ENCODE measurements around the gene DGKZ.
"Not testable (repeated sequence)": the region's sequence is repeated elsewhere in the genome, so short reads cannot be mapped to it uniquely, and the experiment has no call there.

Gene DGKZ

DNA sequence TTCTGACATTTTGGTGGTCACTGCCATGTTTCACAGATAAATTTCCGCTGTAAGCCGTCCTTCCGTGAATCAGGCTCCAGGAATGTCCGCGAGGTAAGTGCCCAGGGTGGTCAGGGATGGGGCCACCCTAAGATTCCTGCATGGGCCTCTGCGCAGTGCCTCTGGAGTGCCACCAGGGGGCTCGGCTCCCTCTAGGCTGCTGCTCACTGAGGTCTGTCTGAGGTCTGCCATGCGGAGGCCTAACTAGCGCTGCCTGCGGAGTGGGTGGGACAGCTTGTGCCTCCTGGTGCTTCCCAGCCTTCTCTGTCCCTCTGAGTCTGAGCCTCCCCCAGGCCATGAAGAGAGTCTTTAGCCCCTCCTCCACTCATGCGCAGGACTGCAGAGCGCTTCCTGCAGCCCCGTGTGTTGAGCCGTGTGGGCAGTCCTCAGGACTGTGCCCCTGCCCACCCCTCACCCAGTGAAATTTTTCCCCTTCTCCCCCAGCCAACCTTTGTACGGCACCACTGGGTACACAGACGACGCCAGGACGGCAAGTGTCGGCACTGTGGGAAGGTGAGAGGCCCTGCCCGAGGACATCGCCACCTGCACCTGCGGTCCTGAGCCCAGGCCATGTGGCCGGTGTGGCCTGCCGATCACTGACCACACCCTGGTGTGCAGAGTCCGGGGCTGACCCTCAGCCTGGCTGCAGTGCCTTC, 22.3 kb downstream of the DGKZ start:
- peak; percentile 80 for DNase-seq

DNA sequence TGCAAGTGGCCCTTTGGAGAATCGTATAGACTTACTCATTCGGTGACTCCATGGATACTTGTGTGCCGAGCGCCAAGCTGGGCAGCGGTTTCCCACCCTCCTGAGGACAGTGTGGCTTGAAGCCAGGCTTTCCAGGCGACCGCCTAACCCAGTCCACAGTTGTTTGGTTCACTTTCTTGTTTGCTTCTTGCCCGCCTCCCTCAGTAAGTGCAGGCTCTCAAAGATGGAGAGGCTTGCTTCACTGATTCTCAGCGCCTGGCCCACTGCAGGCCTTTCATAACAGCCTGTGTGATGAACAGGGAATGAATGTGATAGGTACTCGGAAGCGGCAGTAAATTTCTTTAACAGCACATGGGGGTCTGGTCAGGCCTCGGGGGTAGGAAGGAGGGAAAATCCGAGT, 23.0 kb downstream of the DGKZ start:
- no peak for DNase-seq

DNA sequence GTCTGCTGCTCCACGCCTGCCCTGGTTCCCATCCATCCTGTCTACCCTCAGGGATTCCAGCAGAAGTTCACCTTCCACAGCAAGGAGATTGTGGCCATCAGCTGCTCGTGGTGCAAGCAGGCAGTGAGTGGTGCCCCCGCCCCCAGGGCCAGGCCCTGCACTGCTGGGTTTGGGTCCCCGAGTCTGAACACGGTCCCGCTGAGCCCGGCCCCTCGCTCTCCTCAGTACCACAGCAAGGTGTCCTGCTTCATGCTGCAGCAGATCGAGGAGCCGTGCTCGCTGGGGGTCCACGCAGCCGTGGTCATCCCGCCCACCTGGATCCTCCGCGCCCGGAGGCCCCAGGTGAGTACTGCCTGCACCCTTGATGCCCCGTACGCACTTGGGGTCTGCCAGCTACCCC, 24.0 kb downstream of the DGKZ start:
- not testable (repeated sequence) for DNase-seq

DNA sequence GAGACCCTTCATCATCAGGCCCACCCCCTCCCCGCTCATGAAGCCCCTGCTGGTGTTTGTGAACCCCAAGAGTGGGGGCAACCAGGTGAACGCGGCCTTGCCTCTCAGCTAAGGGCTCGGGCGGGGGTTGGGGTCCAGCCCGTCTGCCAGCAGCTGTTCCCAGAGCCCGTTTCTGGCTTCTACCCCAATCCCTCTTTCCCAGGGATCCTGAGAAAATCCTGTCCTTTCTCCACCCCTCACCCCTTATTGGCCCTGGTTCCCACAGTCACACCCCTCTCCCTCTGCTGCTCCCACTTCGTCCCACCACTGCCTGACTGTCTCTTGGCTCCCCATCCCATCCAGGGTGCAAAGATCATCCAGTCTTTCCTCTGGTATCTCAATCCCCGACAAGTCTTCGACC, 24.8 kb downstream of the DGKZ start:
- DNase-seq, result no peak

DNA sequence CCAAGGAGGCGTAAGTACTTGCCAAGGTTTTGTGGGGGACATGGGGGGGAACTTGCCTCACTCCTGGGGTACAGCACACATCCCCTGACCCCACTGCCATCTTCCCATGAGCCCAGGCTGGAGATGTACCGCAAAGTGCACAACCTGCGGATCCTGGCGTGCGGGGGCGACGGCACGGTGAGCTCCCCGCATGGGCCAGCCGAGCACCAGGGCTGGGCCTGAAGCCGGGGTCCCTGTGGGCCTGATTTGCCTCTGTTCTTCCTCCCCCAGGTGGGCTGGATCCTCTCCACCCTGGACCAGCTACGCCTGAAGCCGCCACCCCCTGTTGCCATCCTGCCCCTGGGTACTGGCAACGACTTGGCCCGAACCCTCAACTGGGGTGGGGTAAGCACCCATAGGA, 25.2 kb downstream of the DGKZ start:
- not testable (repeated sequence) for DNase-seq

DNA sequence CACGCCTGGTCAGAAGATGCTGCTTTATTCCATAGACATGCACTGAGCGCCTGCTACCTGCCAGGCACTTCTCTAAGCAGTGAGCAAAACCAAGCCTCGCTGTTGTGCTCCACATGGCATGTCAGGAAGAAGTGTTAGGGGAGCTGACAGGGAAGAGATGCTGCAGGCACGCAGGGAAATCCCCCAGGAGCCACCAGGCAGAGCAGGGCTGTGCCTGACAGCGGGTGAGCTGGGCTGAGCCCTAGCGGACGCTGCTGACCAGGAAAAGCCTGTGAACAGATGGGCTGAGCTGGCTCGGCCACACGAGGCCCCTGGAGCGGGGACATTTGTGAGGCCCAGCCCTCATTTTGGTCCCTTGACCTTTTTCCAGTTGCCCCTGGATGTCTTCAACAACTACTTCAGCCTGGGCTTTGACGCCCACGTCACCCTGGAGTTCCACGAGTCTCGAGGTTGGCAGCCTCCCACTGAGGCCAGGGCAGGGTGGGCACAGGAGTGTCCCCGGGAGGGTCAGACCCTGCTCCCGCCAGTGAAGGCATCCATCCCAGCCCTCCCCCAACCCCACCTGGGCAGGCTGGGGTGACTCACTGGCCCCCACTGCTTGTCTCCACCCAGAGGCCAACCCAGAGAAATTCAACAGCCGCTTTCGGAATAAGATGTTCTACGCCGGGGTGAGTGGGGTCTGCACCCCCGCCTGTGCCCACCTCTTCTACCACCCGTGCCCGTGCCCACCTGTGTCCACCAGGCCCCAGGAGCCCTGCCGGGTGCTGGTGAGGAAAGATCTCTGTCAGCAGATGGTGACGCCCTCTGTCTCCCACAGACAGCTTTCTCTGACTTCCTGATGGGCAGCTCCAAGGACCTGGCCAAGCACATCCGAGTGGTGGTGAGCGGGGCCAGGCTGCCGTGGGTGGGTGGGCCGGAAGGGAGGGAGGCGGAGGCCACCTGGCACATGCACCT, 26.8 kb downstream of the DGKZ start:
- no peak for DNase-seq

DNA sequence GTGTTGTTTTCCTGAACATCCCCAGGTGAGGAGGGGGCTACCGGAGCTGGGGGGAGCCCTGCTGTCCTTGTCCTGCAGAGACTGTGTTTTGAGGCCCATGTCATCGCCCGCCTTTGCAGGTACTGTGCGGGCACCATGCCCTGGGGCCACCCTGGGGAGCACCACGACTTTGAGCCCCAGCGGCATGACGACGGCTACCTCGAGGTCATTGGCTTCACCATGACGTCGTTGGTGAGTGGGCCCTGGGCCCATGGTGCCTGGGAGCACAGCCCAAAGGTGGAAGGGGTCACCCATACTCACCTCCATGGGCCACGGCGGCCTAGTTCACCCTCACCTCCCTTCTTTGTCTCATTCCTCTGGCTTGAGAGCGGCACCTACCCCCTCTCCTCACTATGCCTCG, 27.6 kb downstream of the DGKZ start:
- DNase-seq, result no peak

DNA sequence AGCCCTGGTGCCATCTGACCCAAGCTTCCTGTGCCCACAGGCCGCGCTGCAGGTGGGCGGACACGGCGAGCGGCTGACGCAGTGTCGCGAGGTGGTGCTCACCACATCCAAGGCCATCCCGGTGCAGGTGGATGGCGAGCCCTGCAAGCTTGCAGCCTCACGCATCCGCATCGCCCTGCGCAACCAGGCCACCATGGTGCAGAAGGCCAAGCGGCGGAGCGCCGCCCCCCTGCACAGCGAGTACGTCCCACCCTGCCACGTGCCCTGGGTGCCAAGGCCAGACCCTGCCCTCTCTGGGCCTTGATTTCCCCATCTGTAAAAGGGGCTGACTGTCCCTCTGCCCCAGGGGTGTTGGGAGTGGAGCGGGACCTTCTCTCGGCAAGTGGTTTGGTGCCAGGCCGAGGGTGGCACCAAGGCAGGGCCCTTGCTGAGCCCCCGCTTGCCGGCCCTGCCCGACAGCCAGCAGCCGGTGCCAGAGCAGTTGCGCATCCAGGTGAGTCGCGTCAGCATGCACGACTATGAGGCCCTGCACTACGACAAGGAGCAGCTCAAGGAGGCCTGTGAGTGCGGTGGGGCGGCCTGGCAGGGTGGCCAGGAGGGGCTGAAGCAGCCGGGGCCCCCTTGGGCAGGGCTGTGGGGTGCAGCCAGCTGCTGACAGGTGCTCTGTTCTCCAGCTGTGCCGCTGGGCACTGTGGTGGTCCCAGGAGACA, 28.3 kb downstream of the DGKZ start:
- DNase-seq, result no peak

DNA sequence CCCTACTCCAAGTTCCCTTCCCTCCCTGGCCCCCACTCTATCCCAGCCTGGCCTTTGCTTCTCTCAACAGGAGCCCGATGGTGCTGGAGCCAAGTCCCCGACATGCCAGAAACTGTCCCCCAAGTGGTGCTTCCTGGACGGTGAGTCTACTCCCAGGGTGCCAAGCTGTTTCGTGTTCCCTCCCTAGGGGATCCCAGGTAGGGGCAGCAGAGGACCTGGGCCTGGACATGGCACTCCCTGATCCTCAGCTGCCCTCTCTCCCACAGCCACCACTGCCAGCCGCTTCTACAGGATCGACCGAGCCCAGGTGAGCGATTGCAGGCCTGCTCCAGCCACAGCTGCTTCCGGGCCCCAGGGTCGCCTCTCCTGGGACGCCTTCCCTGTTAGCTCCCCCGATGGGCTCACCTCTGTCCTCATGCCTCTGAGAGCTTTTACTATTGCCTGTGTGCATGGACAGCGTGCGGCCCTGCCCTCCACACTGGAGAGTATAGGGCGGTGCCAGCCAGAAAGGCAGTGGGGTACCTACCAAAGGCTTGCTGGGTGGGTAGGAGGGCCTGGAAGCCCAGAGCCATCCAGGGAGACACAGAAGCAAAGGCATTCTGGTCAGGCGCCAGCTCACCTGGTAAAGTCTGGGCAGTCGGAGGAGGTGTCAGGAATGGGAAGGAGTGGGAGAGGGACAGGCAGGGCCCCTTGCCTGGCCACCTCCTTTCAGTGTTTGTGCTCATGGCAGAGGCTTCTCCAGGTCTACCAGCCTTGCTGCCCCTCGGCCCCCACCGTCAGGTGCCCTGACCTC, 29.2 kb downstream of the DGKZ start:
- no peak for DNase-seq

DNA sequence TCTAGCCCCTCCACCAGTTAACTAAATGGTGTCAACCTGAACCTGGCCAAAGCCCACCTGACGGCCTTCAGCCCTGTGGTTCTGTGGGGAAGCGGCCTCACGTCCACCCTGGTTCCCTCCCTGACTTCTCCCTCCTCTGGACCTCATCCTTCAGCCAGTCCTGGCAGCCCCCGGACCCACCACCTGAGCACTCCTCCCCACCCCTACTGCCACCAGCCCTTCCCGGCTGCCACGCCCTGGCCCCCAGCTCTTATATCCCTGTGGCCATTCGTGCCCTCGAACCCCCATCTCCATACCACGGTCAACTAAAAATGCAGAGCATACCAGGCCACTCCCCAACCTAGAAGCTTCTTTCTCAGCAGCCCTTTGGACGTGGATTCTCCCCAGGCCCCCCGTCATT, 30.0 kb downstream of the DGKZ start:
- DNase-seq, result no peak

DNA sequence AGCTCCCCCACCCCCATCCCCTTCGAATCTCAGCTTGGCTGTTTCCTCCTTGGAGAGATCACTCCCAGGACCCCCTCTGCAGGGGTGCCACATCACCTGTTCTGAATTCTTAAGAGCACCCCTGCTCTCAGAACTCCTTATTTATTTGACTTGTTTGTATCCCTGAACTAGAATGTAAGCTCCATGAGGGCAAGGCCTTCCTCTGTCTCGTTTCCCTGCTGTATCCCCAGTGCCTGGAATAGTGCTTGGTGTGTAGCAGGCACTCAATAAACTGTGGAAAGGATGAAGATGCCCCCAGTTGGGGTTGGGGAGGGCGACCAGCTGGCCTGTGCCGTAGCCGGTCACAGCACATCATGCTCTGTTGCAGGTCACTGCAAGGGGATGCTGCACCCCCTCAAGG, 30.6 kb downstream of the DGKZ start:
- DNase-seq, result no peak

DNA sequence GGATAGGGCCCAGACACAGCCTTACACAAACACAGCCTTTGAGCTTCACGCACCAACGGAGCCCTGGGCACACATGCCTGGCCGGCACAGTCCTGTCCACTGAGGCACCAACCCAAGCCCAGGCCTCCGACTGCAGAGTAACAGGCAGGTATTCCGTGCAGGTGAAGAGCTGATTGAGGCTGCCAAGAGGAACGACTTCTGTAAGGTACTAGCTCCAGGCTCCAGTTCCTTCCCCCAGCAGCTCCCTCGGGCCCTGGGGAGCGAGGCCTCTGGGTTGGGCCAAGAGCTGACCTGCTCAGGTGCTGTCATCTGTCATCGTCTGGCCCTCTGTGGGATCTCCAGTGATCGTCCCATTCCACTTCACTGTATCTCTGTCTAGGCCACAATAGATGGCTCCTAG, 31.0 kb downstream of the DGKZ start:
- DNase-seq, result no peak

DNA sequence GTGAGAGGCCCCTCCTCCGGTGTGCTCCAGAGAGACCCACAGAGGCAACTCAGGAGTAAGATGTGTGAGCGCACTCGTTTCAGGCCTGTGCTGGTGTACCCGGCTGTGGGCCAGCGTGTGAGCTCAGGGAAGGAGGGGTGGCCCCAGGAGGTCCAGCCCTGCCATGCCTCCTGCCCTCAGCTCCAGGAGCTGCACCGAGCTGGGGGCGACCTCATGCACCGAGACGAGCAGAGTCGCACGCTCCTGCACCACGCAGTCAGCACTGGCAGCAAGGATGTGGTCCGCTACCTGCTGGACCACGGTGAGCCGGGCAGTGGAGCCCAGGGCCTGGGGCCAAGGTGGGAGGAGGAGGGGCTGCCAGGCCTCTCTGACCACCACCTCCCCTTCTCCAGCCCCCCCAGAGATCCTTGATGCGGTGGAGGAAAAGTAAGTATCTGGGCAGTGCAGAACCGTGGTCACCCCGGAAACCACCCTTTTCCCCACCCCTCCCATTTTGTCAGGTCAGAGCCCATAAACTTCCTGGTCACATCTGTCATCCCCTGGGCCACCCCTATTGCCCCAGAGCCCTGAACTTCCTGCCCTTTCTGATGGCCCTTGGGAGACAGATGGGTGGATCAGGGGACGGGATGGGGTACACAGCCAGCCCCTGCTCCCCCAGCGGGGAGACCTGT, 31.7 kb downstream of the DGKZ start:
- no peak for DNase-seq

DNA sequence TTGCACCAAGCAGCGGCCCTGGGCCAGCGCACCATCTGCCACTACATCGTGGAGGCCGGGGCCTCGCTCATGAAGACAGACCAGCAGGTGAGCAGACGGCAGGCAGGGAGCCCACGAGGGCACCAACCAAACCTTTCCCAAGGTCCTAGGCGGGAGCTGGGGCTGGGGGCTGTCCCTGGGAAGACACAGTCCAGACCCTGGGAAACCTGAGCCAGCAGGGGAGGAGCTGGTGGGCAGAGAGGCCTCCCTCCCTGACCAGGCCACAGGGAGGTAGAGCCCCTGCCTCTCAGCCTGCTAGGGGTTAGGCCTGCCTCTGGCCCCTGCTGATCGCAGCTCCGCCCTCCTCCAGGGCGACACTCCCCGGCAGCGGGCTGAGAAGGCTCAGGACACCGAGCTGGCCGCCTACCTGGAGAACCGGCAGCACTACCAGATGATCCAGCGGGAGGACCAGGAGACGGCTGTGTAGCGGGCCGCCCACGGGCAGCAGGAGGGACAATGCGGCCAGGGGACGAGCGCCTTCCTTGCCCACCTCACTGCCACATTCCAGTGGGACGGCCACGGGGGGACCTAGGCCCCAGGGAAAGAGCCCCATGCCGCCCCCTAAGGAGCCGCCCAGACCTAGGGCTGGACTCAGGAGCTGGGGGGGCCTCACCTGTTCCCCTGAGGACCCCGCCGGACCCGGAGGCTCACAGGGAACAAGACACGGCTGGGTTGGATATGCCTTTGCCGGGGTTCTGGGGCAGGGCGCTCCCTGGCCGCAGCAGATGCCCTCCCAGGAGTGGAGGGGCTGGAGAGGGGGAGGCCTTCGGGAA, 32.4 kb downstream of the DGKZ start:
- DNase-seq, result not testable (repeated sequence)

DNA sequence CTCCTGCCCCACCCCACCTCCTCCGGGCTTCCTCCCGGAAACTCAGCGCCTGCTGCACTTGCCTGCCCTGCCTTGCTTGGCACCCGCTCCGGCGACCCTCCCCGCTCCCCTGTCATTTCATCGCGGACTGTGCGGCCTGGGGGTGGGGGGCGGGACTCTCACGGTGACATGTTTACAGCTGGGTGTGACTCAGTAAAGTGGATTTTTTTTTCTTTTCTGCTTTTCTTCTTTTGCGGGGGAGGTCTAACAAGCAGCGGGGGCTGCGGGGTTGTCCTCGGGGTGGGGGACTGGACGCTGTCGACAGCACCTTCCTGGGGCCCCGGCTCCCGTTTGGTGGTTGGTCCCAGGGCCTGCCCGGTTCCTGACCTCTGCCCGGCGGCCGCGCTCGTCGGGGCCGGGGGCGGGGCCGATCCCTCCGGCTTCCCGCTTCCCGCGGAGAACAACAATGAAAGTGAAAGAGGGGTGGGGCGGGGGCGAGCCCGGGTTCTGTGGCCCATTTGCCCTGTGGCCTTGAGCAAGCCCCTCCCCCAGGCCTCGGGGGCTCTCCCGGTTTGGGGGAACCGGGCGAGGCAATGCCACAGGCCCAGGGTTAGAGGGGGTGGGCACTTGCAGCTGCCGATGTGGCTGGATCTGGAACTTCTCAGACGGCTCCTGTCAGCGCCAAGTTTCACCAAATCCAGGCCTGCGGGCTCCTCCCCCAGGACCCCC, 33.2 kb downstream of the DGKZ start:
- DNase-seq, result peak; percentile 80

DNA sequence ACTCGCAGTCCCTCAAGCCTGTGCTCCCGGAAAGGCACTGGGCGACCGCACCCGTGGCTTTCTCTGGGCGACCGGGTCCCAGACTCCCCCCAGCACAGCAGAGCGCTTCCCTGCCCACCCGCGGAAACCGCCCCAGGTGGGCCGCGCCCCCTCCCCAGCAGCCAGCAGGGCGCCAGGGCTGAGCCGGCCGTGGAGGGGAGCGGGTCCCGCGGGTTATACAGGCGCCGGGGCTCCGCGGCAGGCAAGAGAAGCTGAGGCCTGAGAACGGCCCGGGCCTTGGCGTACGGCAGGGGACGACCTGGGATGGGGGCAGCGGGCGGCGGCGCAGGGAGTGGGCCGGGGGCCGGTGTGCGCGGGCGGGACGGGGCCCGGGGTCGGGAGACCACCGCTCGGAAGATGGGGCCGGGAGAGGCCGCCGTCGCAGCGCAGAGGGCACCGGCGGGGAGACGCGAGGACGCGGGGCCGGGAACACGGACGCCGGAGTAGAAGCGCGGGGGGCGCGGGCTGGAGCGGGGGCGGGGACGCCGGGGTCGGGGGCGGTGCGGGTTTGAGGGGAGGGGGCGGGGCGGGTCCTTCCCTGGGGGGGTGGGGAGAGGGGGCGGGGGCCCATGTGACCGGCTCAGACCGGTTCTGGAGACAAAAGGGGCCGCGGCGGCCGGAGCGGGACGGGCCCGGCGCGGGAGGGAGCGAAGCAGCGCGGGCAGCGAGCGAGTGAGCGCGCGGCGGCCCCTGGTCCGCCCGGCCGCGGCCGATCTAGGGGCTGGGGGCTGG, 34.0 kb downstream of the DGKZ start, which contains the start of gene MDK:
Gene MDK, plus strand, starts transcription at position 622 of the 771 bp plus-strand sequence. CDS start 389 bp downstream, outside the sequence.
- DNase-seq, result peak; percentile 39

DNA sequence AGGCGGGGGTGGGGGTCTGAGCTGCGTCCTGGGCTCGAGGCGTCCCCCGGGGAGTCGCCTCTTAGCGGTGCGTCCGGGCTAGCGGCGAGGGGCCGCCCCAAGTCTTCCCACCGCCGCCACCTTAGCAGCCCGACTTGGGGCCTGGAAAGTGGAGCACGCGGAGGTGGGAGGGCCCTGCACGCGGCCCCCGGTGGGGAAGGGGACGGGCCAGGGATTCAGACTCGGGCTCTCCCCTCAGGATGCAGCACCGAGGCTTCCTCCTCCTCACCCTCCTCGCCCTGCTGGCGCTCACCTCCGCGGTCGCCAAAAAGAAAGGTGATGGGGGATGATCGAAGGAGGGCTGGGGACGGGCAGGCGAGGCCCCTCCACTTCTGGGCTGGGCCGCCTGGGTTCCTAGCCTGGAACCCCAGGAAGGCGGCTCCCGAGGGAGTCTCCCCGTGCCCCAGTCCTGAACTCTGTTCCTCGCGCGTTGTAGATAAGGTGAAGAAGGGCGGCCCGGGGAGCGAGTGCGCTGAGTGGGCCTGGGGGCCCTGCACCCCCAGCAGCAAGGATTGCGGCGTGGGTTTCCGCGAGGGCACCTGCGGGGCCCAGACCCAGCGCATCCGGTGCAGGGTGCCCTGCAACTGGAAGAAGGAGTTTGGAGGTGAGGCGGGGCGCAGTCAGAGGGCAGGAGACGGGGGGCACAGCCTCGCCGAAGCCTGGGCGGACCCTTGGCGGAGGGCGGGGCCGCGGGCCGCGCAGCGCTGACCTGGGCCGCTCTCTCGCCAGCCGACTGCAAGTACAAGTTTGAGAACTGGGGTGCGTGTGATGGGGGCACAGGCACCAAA, 34.8 kb downstream of the DGKZ start:
- peak; percentile 43 for DNase-seq

DNA sequence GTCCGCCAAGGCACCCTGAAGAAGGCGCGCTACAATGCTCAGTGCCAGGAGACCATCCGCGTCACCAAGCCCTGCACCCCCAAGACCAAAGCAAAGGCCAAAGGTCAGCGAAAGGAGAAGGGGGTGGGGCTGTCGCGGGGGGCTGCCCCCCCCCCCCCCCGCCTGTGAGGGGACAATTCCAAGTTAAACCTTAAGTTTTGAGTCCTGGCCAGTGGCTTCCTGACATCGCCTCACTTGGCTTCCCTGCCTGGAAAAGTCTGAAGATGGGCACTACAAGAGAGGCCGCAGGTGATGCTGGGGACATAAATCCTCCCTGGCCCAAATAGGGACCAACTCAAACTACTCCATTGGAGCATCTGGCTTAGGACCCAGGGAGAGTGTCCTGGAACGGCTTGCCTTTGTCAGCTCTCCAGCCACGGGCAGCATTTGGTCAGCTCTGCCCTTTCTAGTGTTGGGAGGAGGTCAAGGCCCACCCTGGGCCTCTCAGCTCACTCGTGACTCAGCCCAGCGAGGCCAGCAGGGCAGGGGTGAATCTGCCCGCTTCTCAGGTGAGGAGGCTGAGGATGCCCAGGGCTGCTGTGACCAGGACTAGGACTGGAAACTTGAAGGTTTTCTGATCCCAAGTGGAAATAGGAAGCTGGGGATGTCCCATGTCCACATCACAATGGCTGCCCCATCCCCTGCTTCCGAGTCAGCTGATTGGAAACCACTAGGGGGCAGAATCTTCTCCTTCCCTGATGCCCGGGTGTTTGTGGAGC, 35.6 kb downstream of the DGKZ start:
- no peak for DNase-seq

Data from stimulated activated CD8-positive, alpha-beta memory T cell treated with anti-CD3 and anti-CD28 coated beads, Interleukin-4, amount 100 ng/mL, for 48 hours (primary cell).